ENCODE measurements around the gene PDE4D.
"Not testable (repeated sequence)": the region's sequence is repeated elsewhere in the genome, so short reads cannot be mapped to it uniquely, and the experiment has no call there.

The PDE4D gene

GRCh38 chr5:59466271-59466670, 427.3 kb downstream of the PDE4D start:
- DNase-seq (ENCODE audit: low read depth), result no peak

GRCh38 chr5:59464969-59465368, 428.6 kb downstream of the PDE4D start:
- no peak for DNase-seq (ENCODE audit: low read depth)

GRCh38 chr5:59463618-59464166, 429.8 kb downstream of the PDE4D start:
- DNase-seq (ENCODE audit: low read depth), result not testable (repeated sequence)

- DNase-seq (ENCODE audit: low read depth), result no peak
Observed at GRCh38 chr5:59462956-59463355, 430.6 kb downstream of the PDE4D start.

GRCh38 chr5:59460368-59461153, 433.0 kb downstream of the PDE4D start:
- DNase-seq (ENCODE audit: low read depth), result no peak

- no peak for DNase-seq (ENCODE audit: low read depth)
Observed at GRCh38 chr5:59458966-59459729, 434.4 kb downstream of the PDE4D start.

GRCh38 chr5:59458321-59458720, 435.2 kb downstream of the PDE4D start:
- no peak for DNase-seq (ENCODE audit: low read depth)

- DNase-seq (ENCODE audit: low read depth), result no peak
Observed at GRCh38 chr5:59449905-59450644, 443.5 kb downstream of the PDE4D start.

- DNase-seq (ENCODE audit: low read depth), result no peak
Observed at GRCh38 chr5:59446356-59446755, 447.2 kb downstream of the PDE4D start.

GRCh38 chr5:59445741-59446140, 447.8 kb downstream of the PDE4D start:
- no peak for DNase-seq (ENCODE audit: low read depth)

GRCh38 chr5:59439303-59439702, 454.2 kb downstream of the PDE4D start:
- DNase-seq (ENCODE audit: low read depth), result no peak

- no peak for DNase-seq (ENCODE audit: low read depth)
Observed at GRCh38 chr5:59437176-59437575, 456.4 kb downstream of the PDE4D start.

GRCh38 chr5:59436364-59437148, 457.0 kb downstream of the PDE4D start:
- no peak for DNase-seq (ENCODE audit: low read depth)

- DNase-seq (ENCODE audit: low read depth), result no peak
Observed at GRCh38 chr5:59433174-59433573, 460.4 kb downstream of the PDE4D start.

- DNase-seq (ENCODE audit: low read depth), result no peak
Observed at GRCh38 chr5:59430066-59430685, 463.4 kb downstream of the PDE4D start.

GRCh38 chr5:59428391-59428790, 465.1 kb downstream of the PDE4D start:
- DNase-seq (ENCODE audit: low read depth), result no peak

- no peak for DNase-seq (ENCODE audit: low read depth)
Observed at GRCh38 chr5:59424515-59424914, 469.0 kb downstream of the PDE4D start.

- DNase-seq (ENCODE audit: low read depth), result no peak
Observed at GRCh38 chr5:59423021-59423420, 470.5 kb downstream of the PDE4D start.

GRCh38 chr5:59421986-59422941, 471.3 kb downstream of the PDE4D start:
- no peak for DNase-seq (ENCODE audit: low read depth)

- DNase-seq (ENCODE audit: low read depth), result no peak
Observed at GRCh38 chr5:59420596-59420995, 472.9 kb downstream of the PDE4D start.

Data from activated T-cell treated with anti-CD3 and anti-CD28 coated beads for 24 hours (primary cell).